Endothelial cell of umbilical vein (primary cell): Measurements from ENCODE around the gene FAM227B. TPM values are rescaled to one million over a fixed set of nuclear protein-coding genes. Genes with fewer than 3 reads are reported as not detected.

Experiments
- BruUV-seq: library from RNA; stranded (reverse); fragments of 400-500 nt; replicated peaks from 2 replicates; lab custom pipeline; 2021; lab: Mats Ljungman, UMichigan
- CTCF ChIA-PET: fragments of 300-600, 350-600 bp; sonication (Branson Sonifier 250); formaldehyde crosslinking; loops from one replicate; lab custom pipeline; 2021; ENCODE audit warnings: antibody characterized with exemption, inconsistent platforms; lab: Charles Lee
- POLR2A ChIA-PET: fragments of 300-600, 350-600 bp; sonication (Branson Sonifier 250); formaldehyde crosslinking; loops from one replicate; lab custom pipeline; 2021; ENCODE audit warnings: antibody characterized with exemption, inconsistent platforms; lab: Charles Lee
- DNase-seq: peaks from one replicate; pipeline ENCODE4 v3.0.0-alpha.2; 2011; ENCODE audit warnings: low read depth, low spot score
- FAIRE-seq: peaks from 2 replicates; lab custom pipeline; 2011; peaks lifted over from hg19 to GRCh38; lab: Jason Lieb, UNC
- H2AFZ ChIP-seq: 2 replicates; pipeline ENCODE4 v1.6.0; 2012; ENCODE audit warnings: low read depth, low read length, control low read depth, inconsistent platforms
- H3K27ac ChIP-seq: 2 replicates; pipeline ENCODE4 v1.5.1; 2011; ENCODE audit warnings: low read depth, mild to moderate bottlenecking, control low read depth, low read length, moderate library complexity; ENCODE audit not compliant: insufficient read depth
- H3K27me3 ChIP-seq, 2 experiments: 2 replicates each; pipeline versions ENCODE4 v1.6.0 to v1.6.1; 2011; ENCODE audit warnings: low read length in 2 of 2, mixed read lengths in 1 of 2; ENCODE audit not compliant: control insufficient read depth in 2 of 2, insufficient read depth in 2 of 2
- H3K36me3 ChIP-seq, 2 experiments: 2 replicates in 1 of 2; 3 replicates in 1 of 2; pipeline ENCODE4 v1.5.1; 2011; ENCODE audit warnings: low read length in 2 of 2, mild to moderate bottlenecking in 1 of 2, moderate library complexity in 1 of 2; ENCODE audit not compliant: control insufficient read depth in 2 of 2, insufficient read depth in 2 of 2; ENCODE audit errors: extremely low read depth in 1 of 2
- H3K4me1 ChIP-seq: 3 replicates; pipeline ENCODE4 v1.5.1; 2011; ENCODE audit warnings: mild to moderate bottlenecking, low read length; ENCODE audit not compliant: control insufficient read depth, insufficient read depth; ENCODE audit errors: extremely low read depth
- H3K4me2 ChIP-seq: 2 replicates; pipeline ENCODE4 v1.6.1; 2011; ENCODE audit warnings: low read length, control low read depth, mixed read lengths; ENCODE audit not compliant: insufficient read depth
- H3K4me3 ChIP-seq, 3 experiments: fragments of 200-600 bp in 1 of 3; sonication (generic), shearing (Covaris generic) in 1 of 3; replicated peaks in 1 of 3; 2 replicates each; pipeline ENCODE4 v1.5.1; 2011 to 2016; ENCODE audit warnings: control low read depth in 3 of 3, low read length in 3 of 3, mild to moderate bottlenecking in 2 of 3, inconsistent platforms in 1 of 3, low read depth in 1 of 3, moderate library complexity in 1 of 3; ENCODE audit not compliant: insufficient read depth in 1 of 3
- H3K79me2 ChIP-seq: 2 replicates; pipeline ENCODE4 v1.6.0; 2012; ENCODE audit warnings: low read length, inconsistent platforms; ENCODE audit not compliant: control insufficient read depth, insufficient read depth
- H3K9ac ChIP-seq: replicated peaks from 2 replicates; pipeline ENCODE3; 2011; ENCODE audit warnings: low read length, control low read depth; ENCODE audit not compliant: insufficient read depth; ENCODE audit errors: extremely low read depth
- H3K9me1 ChIP-seq: replicated peaks from 3 replicates; pipeline ENCODE4 v1.6.0; 2011; ENCODE audit warnings: mild to moderate bottlenecking, low read length; ENCODE audit not compliant: control insufficient read depth, insufficient read depth; ENCODE audit errors: extremely low read depth
- H3K9me3 ChIP-seq: replicated peaks from 2 replicates; pipeline ENCODE4 v1.5.1; 2012; ENCODE audit warnings: low read length, inconsistent platforms; ENCODE audit not compliant: control insufficient read depth, insufficient read depth
- H4K20me1 ChIP-seq: replicated peaks from 2 replicates; pipeline ENCODE3; 2011; ENCODE audit warnings: mild to moderate bottlenecking, low read length; ENCODE audit not compliant: control insufficient read depth, insufficient read depth; ENCODE audit errors: extremely low read depth
- CTCF ChIP-seq, 2 donors: IDR thresholded peaks; 1 replicate in 1 of 2; 2 replicates in 1 of 2; pipeline ENCODE4 v1.5.1; 2011; ENCODE audit warnings: low read length in 2 of 2, mild to moderate bottlenecking in 2 of 2, moderate library complexity in 2 of 2, control low read depth in 1 of 2, inconsistent platforms in 1 of 2, low read depth in 1 of 2; ENCODE audit not compliant: insufficient read depth in 1 of 2; ENCODE audit errors: extremely low read depth in 1 of 2
- EZH2 ChIP-seq: IDR thresholded peaks from 2 replicates; pipeline ENCODE4 v1.6.1; 2012; ENCODE audit warnings: borderline replicate concordance, low read depth, mild to moderate bottlenecking, moderate library complexity, low read length, inconsistent platforms; ENCODE audit not compliant: severe bottlenecking
- FOS ChIP-seq: IDR thresholded peaks from 2 replicates; pipeline ENCODE4 v1.6.1; 2011; ENCODE audit warnings: mild to moderate bottlenecking, low read length, moderate library complexity, borderline replicate concordance; ENCODE audit not compliant: insufficient read depth
- GATA2 ChIP-seq: IDR thresholded peaks from 2 replicates; pipeline ENCODE4 v1.7.0; 2011; ENCODE audit warnings: low read depth, mild to moderate bottlenecking, moderate library complexity, mixed read lengths, low read length; ENCODE audit not compliant: insufficient read length, insufficient read depth
- JUN ChIP-seq: IDR thresholded peaks from 2 replicates; pipeline ENCODE4 v1.6.1; 2011; ENCODE audit warnings: borderline replicate concordance, low read depth; ENCODE audit not compliant: insufficient read length, insufficient read depth
- MAX ChIP-seq: IDR thresholded peaks from 2 replicates; pipeline ENCODE4 v1.6.1; 2011; ENCODE audit not compliant: insufficient read depth, insufficient read length
- MYC ChIP-seq: IDR thresholded peaks from one replicate; pipeline ENCODE4 v1.6.1; 2011; ENCODE audit warnings: mild to moderate bottlenecking, low read depth, low read length
- POLR2A ChIP-seq: IDR thresholded peaks from 2 replicates; pipeline ENCODE4 v1.6.1; 2012; ENCODE audit warnings: low read depth, mild to moderate bottlenecking, control low read depth, low read length
- POLR2AphosphoS5 ChIP-seq: IDR thresholded peaks from 2 replicates; pipeline ENCODE4 v1.6.1; 2012; ENCODE audit warnings: low read depth, mild to moderate bottlenecking, control low read depth, low read length, moderate library complexity; ENCODE audit not compliant: insufficient read depth
- dilution Hi-C: fragments of 300-500 bp; cut with MboI; formaldehyde crosslinking; loops from one replicate; pipeline ENCODE4 v1.15.0; 2019; ENCODE audit warnings: low sequenced_read_pairs; ENCODE audit not compliant: extremely low pct_ligation_motif_present
- intact Hi-C: fragments of 100-400 bp; cut with micrococcal nuclease; formaldehyde crosslinking; loops from one replicate; pipeline ENCODE4 v1.10.0; 2022
- polyA plus RNA-seq, 4 experiments: library from polyadenylated mRNA; depleted of rRNA in 3 of 4; stranded (reverse) in 3 of 4; unstranded in 1 of 4; fragments of >200 nt; gene quantifications; 2 replicates each; pipeline versions ENCODE4 v1.2.1 to v1.2.3, GENCODE V29; 2011 to 2012; ENCODE audit warnings: missing spikeins in 1 of 4
- total RNA-seq: library from RNA; stranded (reverse); gene quantifications from 2 replicates; pipeline ENCODE4 v1.2.3, GENCODE V29; 2021

The FAM227B gene
- total and polyA plus RNA-seq, 2 donors (not counting 3 experiments of a cell fraction or from before 2014, with no cell fraction given), result 1.5 to 1.8 TPM

- intact Hi-C loops, result no loop called here
- no TSS peak for BruUV-seq
- POLR2A ChIA-PET, result no interaction called here
- H3K4me3 ChIP-seq, result no peak overlapping the region
- H4K20me1 ChIP-seq, result no peaks in the 10 kb centered on the region
- DNase-seq (no peak), FAIRE-seq (no peak)
- H3K27ac ChIP-seq, result no peak overlapping the region
- CTCF ChIA-PET, result no interaction called here
- no peak for TF ChIP-seq JUN
- no peak for TF ChIP-seq EZH2
- dilution Hi-C loops, result no loop called here
- H3K9me3 ChIP-seq, result no peaks in the 10 kb centered on the region
- H2AFZ ChIP-seq, result no peak overlapping the region
- H3K36me3 ChIP-seq, result no peaks in the 10 kb centered on the region
- no peak overlapping the region for H3K9ac ChIP-seq
- no peaks in the 10 kb centered on the region for H3K4me1 ChIP-seq
- no peaks in the 10 kb centered on the region for H3K9me1 ChIP-seq
- H3K27me3 ChIP-seq, result no peaks in the 10 kb centered on the region
- no peaks in the 10 kb centered on the region for H3K79me2 ChIP-seq
- H3K4me2 ChIP-seq, result no peak overlapping the region
Observed at GRCh38 chr15:49296258-49296657, 324.4 kb downstream of the FAM227B start.

GRCh38 chr15:49293941-49294340, 326.7 kb downstream of the FAM227B start:
- Histone ChIP-seq H4K20me1 (no peaks in the 10 kb centered on the region), H3K9me1 (no peaks in the 10 kb centered on the region), H3K27ac (no peak overlapping the region), H3K4me2 (no peak overlapping the region), H3K36me3 (no peaks in the 10 kb centered on the region), H3K9ac (no peak overlapping the region), H3K79me2 (no peaks in the 10 kb centered on the region), H3K4me1 (no peaks in the 10 kb centered on the region), H3K4me3 (no peak overlapping the region), H3K9me3 (no peaks in the 10 kb centered on the region), H2AFZ (no peak overlapping the region), H3K27me3 (no peaks in the 10 kb centered on the region)
- POLR2A ChIA-PET, result no interaction called here
- FAIRE-seq, result no peak
- TF ChIP-seq EZH2 (no peak), MAX (no peak), CTCF (IDR thresholded peaks at IDR 0.05; ENCODE audit: extremely low read depth in 1 of 2, insufficient read depth in 1 of 2, low read depth in 1 of 2, low read length in 2 of 2) (no peak), POLR2A (no peak), JUN (no peak), FOS (no peak), MYC (no peak), GATA2 (no peak), POLR2AphosphoS5 (no peak)
- intact Hi-C loops, result no loop called here
- DNase-seq, result no peak
- CTCF ChIA-PET, result interaction anchor here (0.9 kb wide), 1 partner anchor 58 kb away, joined by 3 read pairs; no protein-coding TSS in a partner anchor
- dilution Hi-C loops, result no loop called here
- no TSS peak for BruUV-seq
